ENCODE results near the gene PARVB. TPM values are rescaled to one million over a fixed set of nuclear protein-coding genes. Genes with fewer than 3 reads are reported as not detected.

The PARVB gene
- total and polyA plus RNA-seq, 2 of the 8 experiments (the other 6 are each of a cell fraction or from before 2014, with no cell fraction given): 14.5 to 18.6 TPM

- TF ChIP-seq SIN3A (conservative IDR thresholded peaks at IDR 0.05 in 1 of 2, IDR thresholded peaks at IDR 0.05 in 1 of 2; ENCODE audit: low read depth in 1 of 2, low read length in 2 of 2) (no peak), CHD1 (IDR thresholded peaks at IDR 0.05; ENCODE audit: low read depth, low read length) (no peak), PHF8 (conservative IDR thresholded peaks at IDR 0.05; ENCODE audit: low read depth, low read length) (no peak)
These were observed 43.1 kb upstream of the PARVB start (continued) for GRCh38 chr22:43980996-43981395.
